HG03520 (cell line): ENCODE measurements around the gene WDPCP.
"Not testable (repeated sequence)": the region's sequence is repeated elsewhere in the genome, so short reads cannot be mapped to it uniquely, and the experiment has no call there.

ENCODE experiments used
- ATAC-seq: cut with Tn5 transposase; IDR thresholded peaks from one replicate; pipeline ENCODE4 v1.9.1; 2021; ENCODE audit warnings: mild to moderate bottlenecking, moderate library complexity; ENCODE audit not compliant: unreplicated experiment

Gene WDPCP

DNA sequence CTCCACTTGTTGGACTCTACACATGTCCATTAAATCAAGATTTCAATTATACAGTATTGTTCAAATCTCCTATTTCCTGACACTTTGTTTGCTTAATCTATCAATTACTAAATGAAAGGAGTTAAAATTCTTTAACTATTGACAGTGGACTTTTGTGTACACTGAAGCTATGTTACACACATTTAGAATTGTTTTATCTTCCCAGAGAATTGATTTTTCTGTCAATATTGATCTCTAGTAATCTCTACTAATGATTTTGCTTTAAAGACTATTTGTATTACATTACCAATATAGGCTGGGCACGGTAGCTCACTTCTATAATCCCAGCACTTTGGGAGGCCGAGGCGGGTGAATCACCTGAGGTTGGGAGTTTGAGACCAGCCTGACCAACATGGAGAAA is 215.7 kb downstream of the WDPCP start:
- ATAC-seq: no peak

DNA sequence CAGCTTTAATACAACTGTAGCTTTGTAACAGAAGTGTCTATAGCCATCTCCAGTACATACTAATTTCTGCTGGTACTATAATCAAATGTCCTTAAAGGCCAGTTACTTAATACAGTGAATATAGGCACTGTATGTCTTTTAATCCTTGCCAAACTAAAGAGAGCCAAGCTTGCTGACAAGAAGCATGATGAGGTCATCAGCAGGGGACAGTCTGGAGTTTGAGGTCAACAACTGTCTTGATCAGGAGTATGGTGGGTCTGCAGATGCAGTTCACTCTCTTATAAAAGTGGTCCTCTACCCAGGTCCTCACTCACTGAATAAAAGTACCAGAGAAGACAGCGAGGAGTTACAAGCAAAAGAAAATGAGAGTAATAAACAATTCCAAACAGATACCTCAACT is 219.1 kb downstream of the WDPCP start:
- ATAC-seq: no peak

DNA sequence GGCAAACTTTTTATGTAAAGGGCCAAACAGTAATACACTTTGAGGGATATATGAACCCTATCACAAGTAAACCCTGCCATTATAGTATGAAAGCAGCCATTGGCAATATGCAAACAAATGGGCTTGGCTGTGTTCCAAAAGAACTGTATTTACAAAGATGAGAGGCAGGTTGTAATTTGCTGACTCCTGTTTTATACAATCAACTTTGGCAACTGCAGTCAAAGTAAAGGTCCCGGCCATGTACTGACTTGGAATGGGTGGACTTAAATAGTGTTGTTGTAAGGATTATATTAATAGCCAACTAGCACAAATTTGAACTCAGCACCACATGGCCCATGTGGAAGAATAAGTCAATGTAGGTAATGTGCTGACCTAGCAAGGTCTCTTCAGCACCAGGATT is 223.4 kb downstream of the WDPCP start:
- no peak for ATAC-seq

DNA sequence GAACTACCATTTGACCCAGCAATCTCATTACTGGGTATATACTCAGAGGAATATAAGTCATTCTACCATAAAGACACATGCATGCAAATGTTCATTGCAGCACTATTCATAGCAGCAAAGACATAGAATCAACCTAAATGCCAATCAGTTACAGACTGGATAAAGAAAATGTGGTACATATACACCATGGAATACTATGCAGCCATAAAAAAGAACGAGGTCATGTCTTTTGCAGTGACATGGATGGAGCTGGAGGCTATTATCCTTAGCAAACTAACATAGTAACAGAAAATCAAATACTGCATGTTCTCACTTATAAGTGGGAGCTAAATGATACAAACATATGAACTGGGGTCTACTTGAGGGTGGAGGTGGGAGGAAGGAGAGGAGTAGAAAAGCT is 230.6 kb downstream of the WDPCP start:
- not testable (repeated sequence) for ATAC-seq

DNA sequence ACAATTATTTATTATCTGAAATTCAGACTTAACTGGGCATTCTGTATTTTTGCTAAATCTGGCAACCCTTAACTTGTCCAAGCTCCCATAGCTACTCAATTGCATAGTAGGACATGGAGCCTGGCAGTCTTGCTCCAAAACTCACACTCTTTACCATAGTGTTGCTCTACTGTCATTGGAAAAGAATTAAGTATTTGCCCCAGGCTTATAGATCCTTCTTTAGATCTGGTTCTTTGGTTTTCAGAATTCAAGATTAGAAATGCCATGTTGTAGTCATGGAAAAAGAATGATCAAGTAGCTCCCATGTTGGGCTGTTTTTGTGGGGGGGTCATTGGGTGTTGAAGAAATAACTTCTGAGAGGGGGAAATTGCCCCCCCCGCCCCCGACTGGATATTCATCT is 240.9 kb downstream of the WDPCP start:
- no peak for ATAC-seq

DNA sequence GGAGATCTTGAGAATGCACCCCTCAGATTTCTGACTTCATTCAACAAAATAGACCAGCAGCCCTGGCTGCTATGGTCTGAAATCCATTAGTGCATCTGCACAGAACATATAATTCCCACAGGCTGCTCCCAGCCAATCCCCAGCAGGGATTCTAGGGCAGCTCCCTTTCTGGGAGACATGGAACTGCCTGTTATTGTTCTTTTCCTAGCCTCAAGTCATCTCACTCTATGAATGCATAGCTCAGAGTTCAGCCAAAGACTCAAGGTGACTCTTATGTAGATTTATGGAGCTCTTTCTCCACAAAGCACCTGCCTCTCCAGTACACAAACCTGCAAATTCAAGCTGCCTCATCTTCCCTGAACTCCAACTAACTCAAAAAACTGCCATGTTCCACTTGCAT is 241.9 kb downstream of the WDPCP start:
- no peak for ATAC-seq

DNA sequence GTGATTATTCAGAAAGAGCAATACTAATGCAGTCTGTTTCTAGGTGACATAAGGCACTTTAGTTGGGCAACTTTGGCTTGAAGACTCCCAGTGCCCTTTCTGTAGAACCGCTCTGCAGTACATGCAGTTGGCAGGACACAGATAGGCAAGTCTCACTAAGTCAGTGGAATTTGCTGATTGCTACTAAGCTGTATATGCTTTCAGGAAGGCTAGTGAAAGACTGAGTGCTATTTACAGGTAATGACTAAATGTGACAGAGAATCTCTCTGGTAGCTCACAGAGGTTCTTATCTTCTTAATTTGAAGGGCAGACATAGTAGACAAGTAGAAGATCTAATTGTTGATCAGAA is 243.0 kb downstream of the WDPCP start:
- no peak for ATAC-seq

DNA sequence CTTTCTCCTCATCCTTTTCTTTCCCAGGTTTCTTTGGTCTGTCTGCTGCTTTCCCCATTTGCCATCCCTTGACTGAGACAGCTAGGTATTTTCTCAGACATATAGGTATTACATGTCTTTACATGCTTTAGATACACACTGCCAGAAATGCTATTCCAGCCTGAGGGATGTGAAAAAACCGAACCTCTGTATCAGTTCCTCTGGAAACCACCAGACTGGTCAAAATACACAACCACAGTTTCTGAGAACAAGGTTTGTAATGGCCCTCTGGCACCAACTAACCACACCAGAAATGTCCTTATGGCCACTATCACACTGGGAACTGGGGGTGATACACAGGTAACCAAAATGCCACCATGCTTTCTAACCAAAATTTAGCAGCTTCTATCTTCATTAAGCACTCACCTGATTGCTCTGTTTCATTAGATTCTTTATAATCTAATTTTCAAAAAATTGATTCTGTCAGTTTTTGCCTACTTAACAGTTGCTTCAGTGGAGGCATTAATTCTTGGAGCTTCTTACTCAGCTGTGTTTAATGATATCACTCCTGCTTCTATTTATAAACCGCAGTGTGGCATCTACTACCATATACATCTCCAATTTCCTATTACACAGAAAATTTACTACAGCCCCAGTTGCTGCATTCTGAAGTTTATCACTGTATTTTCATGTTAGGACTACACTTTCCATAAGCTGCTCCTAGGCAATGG is 243.5 kb downstream of the WDPCP start:
- ATAC-seq: no peak

DNA sequence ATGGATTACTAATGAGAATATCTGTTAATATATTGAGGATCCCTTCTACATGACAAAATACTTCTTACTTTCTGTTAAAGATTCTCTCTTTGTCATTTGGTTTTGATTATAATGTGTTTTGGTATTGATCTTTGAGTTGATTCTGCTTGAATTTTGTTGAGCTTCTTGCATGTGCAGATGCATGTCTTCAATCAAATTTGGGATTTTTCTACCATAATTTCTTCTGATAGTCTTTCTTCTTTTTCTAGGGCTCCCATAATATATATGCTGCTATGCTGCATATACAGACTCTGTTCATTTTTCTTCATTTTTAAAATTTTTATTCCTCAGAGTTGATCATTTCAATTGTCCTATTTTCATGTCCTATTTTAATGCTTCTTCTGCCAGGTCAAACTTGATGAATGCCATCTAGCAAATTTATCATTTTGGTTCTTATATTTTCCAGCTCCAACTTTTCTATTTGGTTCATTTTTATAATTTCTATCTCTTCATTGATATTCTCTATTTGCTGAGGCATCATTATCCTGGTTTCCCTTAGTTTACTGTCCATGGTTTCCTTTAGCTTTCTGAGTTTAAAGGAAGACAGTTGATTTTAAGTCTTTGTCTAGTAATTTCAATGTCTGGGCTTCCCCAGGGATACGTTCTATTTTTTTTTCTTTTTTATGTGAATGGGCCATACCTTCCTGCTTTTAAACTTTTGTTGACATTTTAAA is 244.7 kb downstream of the WDPCP start:
- no peak for ATAC-seq

DNA sequence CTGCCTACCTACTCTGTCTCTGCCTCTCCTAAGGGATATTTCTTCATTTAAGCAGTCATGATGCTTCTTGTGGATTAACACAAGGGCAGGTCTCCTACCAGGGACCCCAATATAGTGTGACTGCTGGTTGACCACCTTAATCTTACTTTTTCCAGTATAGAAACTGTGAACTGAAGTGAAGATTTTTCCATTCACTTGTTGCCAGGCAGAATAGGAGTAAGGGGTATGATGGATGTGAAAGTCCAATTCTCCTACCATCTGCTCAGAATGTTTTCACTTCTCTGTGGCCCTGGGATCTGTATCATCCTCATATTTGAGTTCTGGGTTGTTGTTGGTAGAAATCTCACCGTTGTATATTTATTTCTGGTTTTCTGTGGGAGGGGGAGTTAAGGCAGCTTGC is 247.8 kb downstream of the WDPCP start:
- ATAC-seq: no peak

DNA sequence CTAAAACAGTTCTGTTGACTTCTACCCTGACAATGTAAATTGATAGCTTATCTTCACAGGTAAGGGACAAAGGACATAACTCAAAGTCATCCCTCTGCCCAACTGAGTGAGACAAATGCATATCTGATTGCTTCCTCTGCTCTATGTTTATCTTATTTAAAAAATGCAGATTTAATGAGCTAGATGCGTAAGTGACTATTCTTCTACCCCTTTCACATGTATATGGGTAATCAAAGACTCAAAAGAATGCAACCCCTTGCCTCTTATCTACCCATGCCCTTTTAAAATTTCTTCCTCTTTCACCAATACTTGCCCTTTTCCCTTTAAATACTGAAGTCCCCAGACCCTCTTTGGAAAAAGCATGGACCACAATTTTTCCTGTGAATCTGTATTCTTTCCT is 253.4 kb downstream of the WDPCP start:
- ATAC-seq: no peak

DNA sequence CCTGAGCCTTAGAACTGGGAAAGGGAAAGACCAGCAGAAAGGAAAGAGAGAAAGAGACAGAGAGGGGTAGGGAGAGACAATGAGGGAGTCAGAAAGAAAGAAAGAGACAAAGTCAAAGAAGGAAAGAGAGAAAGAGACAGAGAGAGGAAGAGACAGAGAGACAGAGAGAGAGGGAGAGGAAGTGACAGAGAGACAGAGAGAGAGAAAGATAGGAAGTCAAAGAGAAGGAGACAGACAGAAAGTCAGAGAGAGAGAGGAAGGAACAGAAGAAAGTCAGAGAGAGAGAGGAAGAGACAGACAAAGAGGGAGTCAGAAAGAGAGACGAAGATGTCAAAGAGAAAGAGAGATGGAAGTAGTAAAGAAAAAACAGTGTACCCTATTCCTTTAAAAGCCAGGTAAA is 261.8 kb downstream of the WDPCP start:
- ATAC-seq: no peak

DNA sequence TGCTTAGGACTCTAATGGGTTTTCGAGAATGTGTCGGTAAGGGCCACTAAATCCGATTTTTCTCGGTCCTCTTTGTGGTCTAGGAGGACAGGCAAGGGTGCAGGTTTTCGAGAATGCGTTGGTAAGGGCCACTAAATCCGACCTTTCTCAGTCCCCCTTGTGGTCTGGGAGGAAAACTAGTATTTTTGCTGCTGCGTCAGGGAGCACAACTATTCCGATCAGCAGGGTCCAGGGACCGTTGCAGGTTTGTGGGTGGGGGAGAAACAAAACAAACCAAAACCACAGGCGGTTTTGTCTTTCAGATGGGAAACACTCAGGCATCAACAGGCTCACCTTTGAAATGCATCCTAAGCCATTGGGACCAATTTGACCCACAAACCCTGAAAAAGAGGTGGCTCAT is 264.6 kb downstream of the WDPCP start:
- ATAC-seq: not testable (repeated sequence)

DNA sequence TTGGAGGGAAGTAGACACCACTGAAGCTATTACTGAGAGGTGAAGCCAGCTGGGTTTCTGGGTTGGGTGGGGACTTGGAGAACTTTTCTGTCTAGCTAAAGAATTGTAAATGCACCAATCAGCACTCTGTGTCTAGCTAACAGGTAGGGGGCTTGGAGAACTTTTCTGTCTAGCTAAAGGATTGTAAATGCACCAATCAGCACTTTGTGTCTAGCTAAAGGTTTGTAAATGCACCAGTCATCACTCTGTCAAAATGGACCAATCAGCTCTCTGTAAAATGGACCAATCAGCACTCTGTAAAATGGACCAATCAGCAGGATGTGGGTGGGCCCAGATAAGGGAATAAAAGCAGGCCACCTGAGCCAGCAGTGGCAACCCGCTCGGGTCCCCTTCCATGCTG is 266.3 kb downstream of the WDPCP start:
- not testable (repeated sequence) for ATAC-seq

DNA sequence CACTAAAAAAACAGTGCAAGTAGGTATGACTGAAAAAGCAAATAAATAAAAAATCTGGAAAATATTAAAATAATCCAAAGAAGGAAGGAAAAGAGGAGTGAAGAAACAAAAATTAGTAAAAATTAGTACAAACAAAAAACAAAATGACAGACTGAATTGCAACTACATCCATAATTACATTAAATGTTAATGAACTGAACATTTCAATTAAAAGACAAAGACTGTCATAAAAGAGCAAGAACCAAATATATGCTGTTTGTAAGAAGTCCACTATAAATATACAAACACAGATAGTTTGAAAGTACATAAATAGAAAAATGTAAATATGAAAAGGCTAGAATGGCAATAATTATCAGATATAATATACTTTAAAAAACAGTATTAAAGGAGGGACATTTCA is 267.6 kb downstream of the WDPCP start:
- ATAC-seq: no peak

DNA sequence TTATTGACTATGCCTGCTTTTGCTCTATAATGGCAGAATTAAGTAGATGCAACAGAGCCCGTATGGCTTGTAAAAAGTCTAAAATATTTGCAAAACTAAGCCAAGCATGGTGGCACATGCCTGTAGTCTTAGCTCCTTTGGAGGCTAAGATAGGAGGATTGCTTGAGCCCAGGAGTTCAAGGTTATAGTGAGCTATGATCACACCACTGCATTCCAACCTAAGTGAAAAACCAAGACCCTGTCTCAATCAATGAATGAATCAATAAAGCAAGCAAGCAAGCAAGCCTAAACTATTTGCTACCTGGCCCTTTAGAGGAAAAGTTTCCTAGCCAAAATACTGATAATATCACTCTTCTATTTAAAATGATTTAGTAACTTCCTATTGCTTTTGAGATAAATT is 277.7 kb downstream of the WDPCP start:
- no peak for ATAC-seq

DNA sequence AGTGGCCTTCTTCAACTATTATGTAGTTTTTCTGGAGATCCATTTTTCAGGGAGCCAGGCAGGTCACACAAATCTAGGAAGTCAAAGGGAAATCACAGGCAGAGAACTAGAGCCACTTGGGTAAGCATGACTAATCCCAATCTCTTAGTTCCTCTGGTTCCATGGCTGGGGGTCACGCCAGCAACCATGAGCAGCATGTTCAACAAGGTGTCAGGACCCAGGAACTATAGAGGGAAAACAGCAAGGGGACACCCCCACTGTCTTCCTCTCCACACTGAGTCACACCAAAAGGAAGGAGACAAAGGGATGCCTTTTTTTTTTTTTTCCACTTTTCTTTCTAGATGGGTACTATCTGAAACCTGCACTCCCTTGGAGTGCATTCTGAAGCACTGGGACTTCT is 286.8 kb downstream of the WDPCP start:
- ATAC-seq: no peak

DNA sequence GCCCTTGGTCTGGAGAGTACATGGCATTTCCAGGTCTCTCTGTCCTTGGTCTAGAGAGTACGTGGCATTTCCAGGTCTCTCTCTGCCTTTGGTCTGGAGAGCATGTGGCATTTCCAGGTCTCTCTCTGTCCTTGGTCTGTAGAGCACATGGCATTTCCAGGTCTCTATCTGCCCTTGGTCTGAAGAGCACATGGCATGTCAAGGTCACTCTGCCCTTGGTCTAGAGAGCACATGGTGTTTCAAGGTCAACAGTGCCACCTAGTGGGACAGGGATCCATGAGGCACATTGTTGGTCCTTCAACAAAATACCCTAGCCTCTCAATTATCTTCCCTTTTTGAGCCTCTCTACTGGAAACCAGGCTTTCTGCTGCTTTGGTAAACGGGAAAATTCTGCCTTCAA is 287.4 kb downstream of the WDPCP start:
- no peak for ATAC-seq

DNA sequence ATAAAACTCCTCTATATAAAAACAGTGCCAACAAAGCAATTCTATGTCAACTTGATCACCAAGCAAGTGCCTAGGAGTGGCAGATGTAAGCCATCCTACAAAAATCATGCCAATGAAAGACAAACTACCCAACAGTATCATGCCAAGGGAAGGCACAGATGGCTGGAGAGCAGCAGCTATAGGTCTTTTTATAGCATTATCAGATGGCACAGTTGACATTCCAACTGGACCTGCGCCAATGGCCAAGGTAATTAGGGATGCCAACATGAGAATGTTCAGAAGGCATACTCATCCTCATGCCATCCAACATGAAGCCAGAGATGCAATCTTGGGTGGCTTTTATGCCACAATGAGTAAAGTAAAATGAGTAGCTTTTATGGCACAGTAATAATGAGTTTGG is 300.3 kb downstream of the WDPCP start:
- ATAC-seq: no peak

DNA sequence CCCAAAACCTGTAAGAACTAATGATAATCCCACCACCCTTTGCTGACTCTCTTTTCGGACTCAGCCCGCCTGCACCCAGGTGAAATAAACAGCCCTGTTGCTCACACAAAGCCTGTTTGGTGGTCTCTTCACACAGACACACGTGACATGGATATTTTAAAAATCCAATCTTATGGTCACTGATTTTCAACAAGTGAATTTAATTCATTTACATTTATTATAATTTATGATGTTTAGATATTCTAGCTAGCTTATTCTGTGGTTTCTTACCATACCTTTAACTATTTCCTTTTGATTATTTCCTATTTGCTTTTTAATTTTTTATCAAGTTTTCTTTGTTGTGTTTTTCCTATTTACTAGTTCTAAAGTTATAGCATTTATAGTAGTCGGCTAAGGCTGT is 301.8 kb downstream of the WDPCP start:
- not testable (repeated sequence) for ATAC-seq

DNA sequence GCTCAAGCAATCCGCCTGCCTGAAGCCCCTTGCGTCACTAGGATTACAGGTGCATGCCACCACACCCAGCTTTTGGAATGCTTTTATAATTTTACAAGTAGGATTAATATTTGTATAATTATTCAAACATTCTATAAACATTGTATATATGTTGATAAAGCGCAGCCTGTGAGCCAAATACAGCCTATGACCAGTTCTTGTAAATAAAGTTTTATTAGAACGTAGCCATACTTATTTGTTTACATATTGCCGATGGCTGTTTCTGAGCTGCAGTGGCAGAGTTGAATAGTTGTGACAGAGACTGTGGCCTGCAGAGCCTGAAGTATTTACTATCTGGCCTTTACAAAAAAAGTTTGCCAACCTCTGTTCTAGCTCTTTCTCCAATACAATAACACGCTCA is 305.0 kb downstream of the WDPCP start:
- no peak for ATAC-seq

DNA sequence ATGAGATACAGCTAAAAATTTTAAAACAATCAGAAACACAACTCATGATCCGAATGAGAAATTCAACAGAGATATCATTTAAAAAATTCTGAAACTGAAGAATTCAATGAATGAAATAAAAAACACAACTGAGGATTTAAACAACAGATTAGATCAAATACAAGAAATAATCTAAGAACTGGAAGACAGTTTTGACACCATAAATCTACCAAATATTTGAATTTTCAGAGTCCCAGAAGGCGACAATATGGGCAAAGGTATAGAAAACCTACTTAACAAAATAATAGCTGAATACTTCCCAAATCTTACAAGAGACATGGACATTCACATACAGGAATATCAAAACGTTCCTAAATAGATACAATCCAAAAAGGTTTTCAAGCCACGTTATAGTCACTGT is 315.7 kb downstream of the WDPCP start:
- ATAC-seq: no peak

DNA sequence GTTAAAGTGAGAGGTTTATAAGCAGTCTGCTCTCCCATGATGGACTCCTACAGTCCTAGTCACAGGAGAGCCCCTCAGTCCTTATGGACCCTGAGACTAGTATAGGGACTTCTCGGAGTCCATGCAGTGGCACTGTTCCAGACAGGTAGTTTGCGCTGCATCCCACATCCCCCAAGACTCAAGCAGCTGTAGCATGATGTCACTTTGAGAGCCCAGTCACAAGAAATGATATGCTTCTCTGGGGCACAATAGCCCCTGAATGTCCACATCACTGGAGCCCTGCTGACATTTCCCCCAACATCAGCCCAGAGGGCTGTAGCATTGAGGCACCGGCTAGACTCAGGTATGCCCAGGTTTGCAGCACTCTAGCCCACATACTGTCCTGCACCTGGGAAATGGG is 317.6 kb downstream of the WDPCP start:
- no peak for ATAC-seq
